Memory B cell (primary cell): Measurements from ENCODE around the gene TPCN1.

Source experiments
- ATAC-seq: fragments of 150-1000 bp; cut with Tn5 transposase; 2 replicates; pipeline ENCODE4 v1.10.0; 2021; ENCODE audit warnings: low read depth, mild to moderate bottlenecking, moderate library complexity
- DNase-seq, 2 donors: peaks; one replicate each; pipeline ENCODE4 v3.0.0; 2022; ENCODE audit warnings: low spot score in 2 of 2
- H3K27ac Mint-ChIP-seq: one replicate; pipeline ENCODE4 v1.8.0; 2022; ENCODE audit warnings: mild to moderate bottlenecking, moderate library complexity, mixed read lengths
- H3K27me3 Mint-ChIP-seq: one replicate; pipeline ENCODE4 v1.8.0; 2022; ENCODE audit warnings: mixed read lengths
- H3K36me3 Mint-ChIP-seq: one replicate; pipeline ENCODE4 v1.8.0; 2022; ENCODE audit warnings: mild to moderate bottlenecking, mixed read lengths
- H3K4me1 Mint-ChIP-seq: one replicate; pipeline ENCODE4 v1.8.0; 2022; ENCODE audit warnings: mixed read lengths
- H3K4me3 Mint-ChIP-seq: one replicate; pipeline ENCODE4 v1.8.0; 2022; ENCODE audit warnings: mild to moderate bottlenecking, moderate library complexity, mixed read lengths
- H3K9me3 Mint-ChIP-seq: one replicate; pipeline ENCODE4 v1.8.0; 2022; ENCODE audit warnings: mixed read lengths

The TPCN1 gene

DNA sequence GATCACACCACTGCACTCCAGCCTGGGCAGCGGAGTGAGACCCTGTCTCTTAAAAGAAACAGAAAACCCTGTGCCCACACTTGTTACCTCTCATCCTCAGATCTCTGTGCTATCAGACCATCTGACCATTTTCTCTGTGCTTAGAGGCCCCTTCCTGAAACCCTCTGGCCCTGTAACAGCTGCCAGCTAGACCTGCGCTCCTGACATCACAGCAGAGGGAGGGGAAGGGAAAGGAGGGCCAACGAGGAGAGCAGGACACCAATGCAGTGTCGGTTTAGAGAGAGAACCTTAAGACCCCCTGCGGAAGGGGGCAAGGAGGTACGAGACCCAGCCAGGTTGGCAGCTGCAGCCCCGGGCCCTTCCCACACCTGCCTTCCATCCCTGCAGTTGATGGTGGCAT, 71.3 kb downstream of the TPCN1 start:
- Mint-ChIP-seq H3K27me3 (no peaks in the 10 kb centered on the region), H3K4me1 (no peaks in the 10 kb centered on the region), H3K36me3 (peaks cover 19% of the 10 kb centered on the region), H3K4me3 (no peak overlapping the region), H3K9me3 (no peaks in the 10 kb centered on the region), H3K27ac (no peak overlapping the region)
- no peak for DNase-seq
- no peak for ATAC-seq

DNA sequence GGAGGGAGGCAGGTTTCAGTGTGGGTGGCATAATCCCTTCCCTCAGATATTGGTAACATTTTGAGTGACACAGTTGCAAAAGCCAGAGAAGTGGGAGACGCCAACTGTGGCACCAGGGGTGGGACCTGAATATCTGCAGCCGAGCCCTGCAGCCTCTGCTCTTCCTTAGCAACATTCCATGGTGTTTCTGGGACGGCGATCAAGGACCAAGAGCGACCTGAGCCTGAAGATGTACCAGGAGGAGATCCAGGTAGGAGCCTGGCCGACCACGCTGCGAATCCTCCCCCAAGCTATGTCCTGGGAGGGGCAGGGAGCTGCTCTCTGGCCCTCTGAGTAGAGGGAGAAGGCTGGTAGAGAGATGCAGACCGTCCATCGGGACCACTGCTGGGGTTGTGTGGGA, 71.8 kb downstream of the TPCN1 start:
- Mint-ChIP-seq H3K27me3 (no peaks in the 10 kb centered on the region), H3K4me1 (no peaks in the 10 kb centered on the region), H3K27ac (no peak overlapping the region), H3K4me3 (no peak overlapping the region), H3K36me3 (peaks cover 19% of the 10 kb centered on the region), H3K9me3 (no peaks in the 10 kb centered on the region)
- no peak for ATAC-seq
- no peak for DNase-seq

DNA sequence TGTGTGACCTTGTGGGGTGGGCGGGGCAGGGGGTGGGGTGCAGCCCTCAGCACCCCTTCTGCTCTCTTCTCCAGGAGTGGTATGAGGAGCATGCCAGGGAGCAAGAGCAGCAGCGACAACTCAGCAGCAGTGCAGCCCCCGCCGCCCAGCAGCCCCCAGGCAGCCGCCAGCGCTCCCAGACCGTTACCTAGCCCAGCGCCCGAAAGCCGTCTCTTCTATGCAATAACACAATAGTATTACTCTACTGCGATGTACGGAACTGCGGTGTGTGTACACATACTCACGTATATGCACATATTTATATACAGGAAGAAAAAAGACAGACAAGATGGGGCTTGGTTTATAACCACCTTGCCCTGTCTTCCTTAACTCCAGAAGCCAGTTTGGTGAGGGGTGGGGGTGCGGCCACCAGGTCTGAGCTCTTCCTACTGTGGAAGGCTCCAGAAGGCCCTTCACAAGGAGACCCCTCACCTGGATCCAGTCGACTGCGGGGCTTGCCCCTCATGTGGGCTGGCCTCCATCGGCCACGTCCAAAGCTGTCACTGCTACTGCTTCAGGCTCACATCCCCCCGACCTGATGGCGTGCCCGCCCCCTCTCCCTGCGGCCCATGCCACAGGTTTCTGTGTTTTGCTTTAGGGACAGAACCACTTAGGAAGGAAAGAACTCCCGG, 74.8 kb downstream of the TPCN1 start:
- Mint-ChIP-seq H3K4me1 (peaks cover 6% of the 10 kb centered on the region), H3K9me3 (no peaks in the 10 kb centered on the region), H3K4me3 (no peak overlapping the region), H3K27me3 (no peaks in the 10 kb centered on the region), H3K27ac (no peak overlapping the region), H3K36me3 (peaks cover 16% of the 10 kb centered on the region)
- no peak for ATAC-seq
- no peak for DNase-seq

DNA sequence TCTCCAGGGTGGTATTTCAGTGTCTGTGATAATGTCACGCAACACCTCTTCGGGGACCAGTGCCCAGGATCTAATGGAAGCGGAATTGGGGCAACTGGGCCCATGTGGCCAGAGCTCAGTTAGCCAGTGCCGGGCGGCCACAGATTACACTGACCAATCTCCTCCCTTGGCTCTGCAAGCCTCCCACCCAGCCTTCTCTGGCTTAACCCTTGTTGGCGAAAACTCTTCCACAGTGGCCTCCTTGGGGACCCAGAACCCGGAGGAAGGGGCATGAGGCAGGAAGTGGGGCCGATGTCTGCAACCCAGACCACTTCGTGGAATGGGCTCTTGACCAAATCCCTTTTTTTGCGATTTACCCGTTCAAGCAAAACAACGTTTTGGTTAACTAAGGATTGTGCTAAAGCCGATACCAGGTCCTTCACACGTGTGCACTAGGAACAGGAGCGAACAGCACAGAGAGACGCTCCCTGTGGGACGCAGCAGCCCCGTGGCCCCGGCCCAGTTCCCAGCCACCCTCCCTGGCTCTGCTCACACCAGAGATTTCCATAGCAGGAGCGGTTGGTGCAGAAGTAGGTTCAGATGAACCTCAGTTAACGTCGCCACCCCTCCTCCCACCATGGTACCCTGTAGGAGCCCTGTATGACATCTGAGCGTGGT, 75.4 kb downstream of the TPCN1 start:
- Mint-ChIP-seq H3K9me3 (no peaks in the 10 kb centered on the region), H3K27ac (no peak overlapping the region), H3K4me3 (no peak overlapping the region), H3K36me3 (peaks cover 15% of the 10 kb centered on the region), H3K4me1 (peaks cover 6% of the 10 kb centered on the region), H3K27me3 (no peaks in the 10 kb centered on the region)
- no peak for DNase-seq
- no peak for ATAC-seq

DNA sequence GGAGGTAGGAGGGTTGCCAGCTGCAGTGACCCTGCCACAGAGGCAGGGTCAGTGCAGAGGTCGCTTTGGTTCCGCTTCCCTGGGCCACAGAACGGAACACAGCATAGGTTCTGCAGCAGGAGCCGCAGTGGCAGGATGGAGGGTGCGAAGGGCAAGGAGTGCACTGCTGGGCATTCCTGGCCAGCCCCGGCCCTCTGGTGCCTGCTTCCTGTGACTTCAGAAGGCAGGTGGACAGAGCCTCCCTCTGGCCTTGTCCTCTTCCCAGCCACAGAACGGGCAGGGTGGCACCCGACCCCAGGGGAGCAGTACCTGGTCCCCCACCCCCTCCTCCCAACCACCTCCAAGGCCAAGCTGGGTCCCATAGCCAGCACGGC, 75.9 kb downstream of the TPCN1 start:
- Mint-ChIP-seq H3K27me3 (no peaks in the 10 kb centered on the region), H3K4me3 (no peak overlapping the region), H3K27ac (no peak overlapping the region), H3K36me3 (peaks cover 15% of the 10 kb centered on the region), H3K9me3 (no peaks in the 10 kb centered on the region), H3K4me1 (peaks cover 6% of the 10 kb centered on the region)
- DNase-seq (no peak), ATAC-seq (no peak)

DNA sequence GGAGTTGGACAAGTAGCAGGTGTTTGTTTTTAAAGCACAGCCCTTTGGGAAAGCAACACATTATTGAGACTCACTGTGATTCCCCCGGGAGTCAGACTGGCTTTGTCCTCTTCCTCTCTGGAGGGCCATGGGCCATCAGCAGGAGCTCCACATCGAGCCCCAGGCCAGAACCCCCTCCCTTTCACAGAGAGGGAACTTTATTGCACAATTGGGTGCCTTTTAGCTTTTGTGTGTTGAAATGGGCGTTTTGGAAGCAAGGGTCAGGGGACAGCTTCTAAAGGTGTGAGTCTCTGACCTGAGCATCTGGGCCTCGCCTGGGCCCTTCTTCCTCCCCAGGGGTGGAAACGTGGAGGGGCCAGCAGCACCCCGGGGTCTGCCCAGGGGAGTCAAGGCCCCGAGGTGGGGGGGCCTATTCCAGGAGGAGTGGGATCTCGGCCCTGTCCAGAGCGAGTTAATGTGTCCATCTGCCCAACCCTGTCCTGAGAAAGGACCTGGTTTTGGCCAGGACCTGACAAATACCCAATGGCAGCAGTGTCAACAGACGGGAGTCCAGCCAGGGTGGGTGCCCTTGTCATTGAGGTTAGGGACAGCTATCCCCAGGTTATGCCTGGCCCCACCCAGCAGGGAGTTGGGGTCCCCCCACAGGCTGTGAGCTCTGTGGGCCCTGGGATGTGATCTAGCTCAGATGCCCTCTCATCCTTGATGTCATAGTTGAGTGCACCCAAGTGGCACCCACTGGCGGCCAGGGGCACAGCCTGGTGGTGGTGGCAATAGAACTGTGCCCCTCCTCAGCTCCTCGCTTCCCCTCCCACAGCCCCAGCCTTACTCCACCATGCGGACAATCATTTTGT, 76.6 kb downstream of the TPCN1 start:
- no peak for ATAC-seq
- no peaks in the 10 kb centered on the region for H3K27me3 Mint-ChIP-seq
- no peak overlapping the region for H3K27ac Mint-ChIP-seq
- peaks cover 13% of the 10 kb centered on the region for H3K36me3 Mint-ChIP-seq
- no peak for DNase-seq
- no peak overlapping the region for H3K4me3 Mint-ChIP-seq
- H3K9me3 Mint-ChIP-seq: no peaks in the 10 kb centered on the region
- H3K4me1 Mint-ChIP-seq: peaks cover 10% of the 10 kb centered on the region

DNA sequence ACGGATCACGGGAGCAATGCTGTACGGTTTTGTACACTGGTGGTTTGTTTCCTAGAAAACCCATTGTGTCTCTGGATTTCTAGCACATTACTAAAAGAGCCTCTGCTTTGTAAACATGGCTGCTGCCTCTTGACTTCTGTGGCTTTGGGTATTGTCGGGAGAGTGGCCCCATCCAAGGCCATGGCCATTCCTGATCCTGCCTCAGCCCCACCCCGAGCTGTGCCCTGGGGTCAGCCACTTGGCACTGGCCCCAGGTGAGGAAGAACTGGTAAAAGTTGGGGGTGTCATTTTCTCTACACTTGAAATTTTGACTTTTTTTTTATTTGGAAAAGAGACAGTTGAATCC, 77.2 kb downstream of the TPCN1 start:
- DNase-seq (no peak), ATAC-seq (no peak)
- Mint-ChIP-seq H3K27me3 (no peaks in the 10 kb centered on the region), H3K4me1 (peaks cover 13% of the 10 kb centered on the region), H3K4me3 (no peak overlapping the region), H3K36me3 (peaks cover 7% of the 10 kb centered on the region), H3K9me3 (no peaks in the 10 kb centered on the region), H3K27ac (no peak overlapping the region)

DNA sequence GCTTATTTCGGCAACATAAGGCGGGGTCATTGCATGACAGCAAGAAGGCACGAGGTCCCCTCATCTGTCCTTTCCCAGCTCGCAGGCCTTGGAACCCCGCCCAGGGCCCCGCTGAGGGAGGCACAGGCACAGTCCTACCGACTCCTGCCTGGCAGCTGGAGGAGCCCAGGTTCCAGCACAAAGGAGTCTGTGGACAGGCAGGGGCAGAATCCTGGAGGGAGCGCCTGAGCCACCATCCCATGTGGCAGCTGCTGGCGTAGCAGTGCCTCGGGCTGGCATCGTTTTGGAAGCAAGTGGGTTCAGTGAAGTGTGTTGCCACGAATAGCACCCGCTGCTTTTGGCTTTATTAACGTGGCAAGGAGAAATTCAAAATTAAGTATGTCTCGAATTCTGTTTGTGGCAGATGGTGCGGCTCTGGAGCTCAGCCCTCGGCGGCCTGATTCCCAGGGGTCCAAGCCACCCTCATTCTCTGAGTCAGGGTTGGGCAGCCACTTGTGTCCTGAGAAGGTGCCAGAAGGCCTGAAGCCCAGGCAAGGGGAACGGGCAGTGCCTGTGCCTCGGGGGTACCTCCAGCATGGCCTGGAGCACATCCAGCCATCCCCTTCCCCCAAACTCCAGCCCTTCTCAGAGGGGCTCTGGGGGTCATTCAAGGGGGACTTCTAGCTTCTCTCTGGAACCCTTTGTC, 77.7 kb downstream of the TPCN1 start:
- peak overlapping the region; percentile 65 for H3K27ac Mint-ChIP-seq
- H3K4me1 Mint-ChIP-seq: peaks cover 15% of the 10 kb centered on the region
- DNase-seq (no peak), ATAC-seq (no peak)
- no peaks in the 10 kb centered on the region for H3K27me3 Mint-ChIP-seq
- H3K4me3 Mint-ChIP-seq: no peak overlapping the region
- no peaks in the 10 kb centered on the region for H3K9me3 Mint-ChIP-seq
- H3K36me3 Mint-ChIP-seq: peaks cover 5% of the 10 kb centered on the region

DNA sequence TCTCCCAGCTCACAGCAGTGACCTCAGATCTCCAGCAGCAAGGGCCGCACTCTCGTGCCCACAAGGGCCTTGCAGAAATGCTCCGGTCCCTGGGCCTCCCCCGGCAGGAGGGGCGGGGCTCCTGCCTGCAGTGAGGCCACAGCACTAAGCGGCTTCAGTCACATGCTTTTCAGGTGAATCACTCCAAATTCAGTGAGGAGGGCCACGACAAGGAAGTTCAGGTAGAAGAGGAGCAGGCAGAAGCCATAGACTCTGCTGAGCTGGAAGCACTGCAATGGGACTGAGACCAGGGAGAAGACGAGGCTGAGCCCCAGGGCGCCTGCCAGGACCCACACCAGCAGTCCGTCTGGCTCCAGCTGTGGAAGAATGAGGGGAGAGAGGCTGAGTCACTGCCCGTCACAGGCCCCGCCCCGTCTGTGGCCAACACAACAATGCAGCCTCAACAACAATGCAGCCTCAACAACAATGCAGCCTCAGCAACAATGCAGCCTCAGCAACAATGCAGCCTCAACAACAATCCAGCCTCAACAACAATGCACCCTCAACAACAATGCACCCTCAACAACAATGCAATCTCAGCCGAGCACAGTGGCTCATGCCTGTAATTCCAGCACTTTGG, 78.5 kb downstream of the TPCN1 start:
- no peaks in the 10 kb centered on the region for H3K9me3 Mint-ChIP-seq
- no peaks in the 10 kb centered on the region for H3K27me3 Mint-ChIP-seq
- peak overlapping the region; percentile 65 for H3K27ac Mint-ChIP-seq
- DNase-seq (no peak), ATAC-seq (no peak)
- peaks cover 5% of the 10 kb centered on the region for H3K36me3 Mint-ChIP-seq
- H3K4me1 Mint-ChIP-seq: peaks cover 15% of the 10 kb centered on the region
- no peak overlapping the region for H3K4me3 Mint-ChIP-seq

DNA sequence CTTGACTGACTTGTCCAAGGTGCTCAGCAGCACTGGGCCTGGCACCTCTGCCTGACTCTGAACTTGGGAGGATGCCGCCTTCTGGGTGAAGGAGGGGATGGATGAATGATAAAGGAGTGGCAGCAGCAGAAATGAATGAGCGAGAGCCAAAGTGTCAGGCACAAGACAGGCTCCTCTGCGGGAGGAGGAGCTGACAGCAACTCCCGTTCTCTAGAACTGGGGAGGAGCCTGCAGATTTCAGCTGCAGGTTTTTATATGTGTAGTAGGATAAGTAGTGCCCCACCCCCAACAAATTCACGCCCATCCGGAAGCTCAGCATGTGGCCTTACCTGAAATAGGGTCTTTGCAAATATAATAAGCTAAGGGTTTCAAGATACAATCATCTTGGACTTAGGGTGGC, 80.5 kb downstream of the TPCN1 start:
- Mint-ChIP-seq H3K36me3 (peaks cover 10% of the 10 kb centered on the region), H3K4me3 (no peak overlapping the region), H3K27ac (no peak overlapping the region), H3K4me1 (peaks cover 15% of the 10 kb centered on the region), H3K9me3 (no peaks in the 10 kb centered on the region), H3K27me3 (no peaks in the 10 kb centered on the region)
- ATAC-seq (no peak), DNase-seq (no peak)

DNA sequence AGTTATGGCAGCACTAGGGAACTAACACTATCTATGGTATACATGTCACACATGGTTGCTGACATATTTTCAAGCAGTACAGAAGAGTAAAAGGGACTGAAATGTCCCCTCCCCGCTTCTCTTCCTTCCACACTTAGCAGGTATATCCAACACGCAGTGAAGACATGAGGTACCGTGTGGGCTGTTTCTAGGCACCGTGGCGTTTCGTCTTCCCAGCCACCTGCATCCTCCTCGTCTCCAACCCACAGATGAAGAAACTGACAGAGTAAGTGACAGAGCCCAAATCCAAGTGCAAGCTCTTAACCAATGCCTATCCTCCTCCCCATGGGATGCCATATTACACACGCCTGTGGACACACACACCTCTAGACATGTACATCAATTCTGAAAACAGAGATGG, 81.2 kb downstream of the TPCN1 start:
- Mint-ChIP-seq H3K4me1 (peaks cover 15% of the 10 kb centered on the region), H3K4me3 (no peak overlapping the region), H3K36me3 (peaks cover 14% of the 10 kb centered on the region), H3K27ac (peak overlapping the region; percentile 87), H3K9me3 (no peaks in the 10 kb centered on the region), H3K27me3 (no peaks in the 10 kb centered on the region)
- no peak for DNase-seq
- ATAC-seq: no peak

DNA sequence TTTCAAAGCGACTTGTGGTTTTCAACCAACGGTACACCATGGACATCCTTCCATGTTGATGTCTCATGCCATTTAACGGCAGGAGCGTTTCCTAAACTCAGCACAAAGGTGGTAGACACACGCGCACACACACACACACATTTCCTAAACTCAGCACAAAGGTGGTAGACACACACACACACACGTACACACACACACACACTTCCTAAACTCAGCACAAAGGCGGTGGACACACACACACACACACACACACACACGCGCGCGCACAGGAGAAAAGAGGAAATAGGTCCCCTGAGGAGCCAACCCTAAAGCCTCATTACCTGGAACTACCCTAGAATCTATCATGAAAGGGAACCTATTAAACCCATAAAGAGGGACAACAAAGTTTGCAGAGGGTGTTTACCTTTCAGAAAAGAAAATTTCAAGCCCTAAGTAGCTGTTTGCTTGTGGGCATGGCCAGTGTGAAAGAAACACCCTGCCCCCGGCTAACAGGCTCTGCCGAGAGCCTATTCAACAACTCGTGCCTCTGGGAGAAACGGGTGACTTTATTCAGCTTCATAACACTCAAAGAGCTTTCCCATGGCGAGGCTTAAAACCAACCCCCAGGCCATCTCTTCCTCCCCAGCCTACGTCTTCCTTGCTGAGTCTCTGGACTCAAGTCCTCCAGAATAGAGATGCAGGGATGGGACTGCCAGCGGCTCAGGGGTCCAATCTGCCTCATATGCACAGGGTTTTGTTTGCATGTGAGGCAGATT, 81.8 kb downstream of the TPCN1 start:
- H3K36me3 Mint-ChIP-seq: peaks cover 14% of the 10 kb centered on the region
- DNase-seq (peak; percentile 32 to 52), ATAC-seq (peak; percentile 85)
- H3K4me3 Mint-ChIP-seq: no peak overlapping the region
- no peaks in the 10 kb centered on the region for H3K9me3 Mint-ChIP-seq
- H3K27me3 Mint-ChIP-seq: no peaks in the 10 kb centered on the region
- peak overlapping the region; percentile 87 for H3K27ac Mint-ChIP-seq
- peaks cover 15% of the 10 kb centered on the region for H3K4me1 Mint-ChIP-seq

DNA sequence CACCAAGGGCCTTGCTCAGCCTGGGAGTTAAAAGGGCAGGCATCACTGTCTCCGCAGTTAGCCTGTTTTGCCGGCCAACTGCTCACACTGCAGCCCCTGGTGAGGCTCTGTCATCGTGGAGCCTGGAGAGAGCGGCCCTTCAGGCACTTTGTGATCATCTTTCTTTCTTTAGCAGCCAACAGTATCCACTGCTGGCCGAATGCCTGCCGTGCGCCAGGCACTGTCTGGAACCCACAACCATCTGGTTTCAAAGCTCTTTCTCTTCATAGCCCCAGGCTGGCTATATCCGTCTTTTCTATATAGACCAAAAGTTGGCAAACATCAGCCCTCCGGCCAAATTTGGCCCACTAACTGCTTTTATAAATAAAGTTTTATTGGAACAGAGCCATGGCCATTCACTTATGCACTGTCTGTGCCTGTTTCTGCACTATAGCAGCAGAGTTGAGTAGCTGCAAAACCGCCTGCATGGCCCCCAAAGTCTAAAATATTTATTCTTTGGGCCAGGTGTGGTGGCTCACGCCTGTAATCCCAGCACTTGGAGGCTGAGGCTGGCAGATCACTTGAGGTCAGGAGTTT, 84.1 kb downstream of the TPCN1 start:
- H3K4me1 Mint-ChIP-seq: peaks cover 10% of the 10 kb centered on the region
- H3K36me3 Mint-ChIP-seq: peaks cover 19% of the 10 kb centered on the region
- no peak for ATAC-seq
- H3K27ac Mint-ChIP-seq: no peak overlapping the region
- no peak for DNase-seq
- no peak overlapping the region for H3K4me3 Mint-ChIP-seq
- no peaks in the 10 kb centered on the region for H3K27me3 Mint-ChIP-seq
- H3K9me3 Mint-ChIP-seq: no peaks in the 10 kb centered on the region
